Natural killer cell treated with Interleukin-12 subunit alpha and Interleukin-12 subunit beta and Interleukin-15 and Interleukin-18, amount 100 ng/mL, for 72 hours (primary cell): ENCODE measurements around the gene TCOF1. TPM values are rescaled to one million over a fixed set of nuclear protein-coding genes. Genes with fewer than 3 reads are reported as not detected.

ENCODE experiments used
- ATAC-seq, 2 donors: fragments of 150-1000 bp; cut with Tn5 transposase in 1 of 2; sonication (Bioruptor Pico), chemical (Tn5 transposase) in 1 of 2; 2 replicates each; pipeline ENCODE4 v1.10.0; 2021
- DNase-seq: peaks from one replicate; pipeline ENCODE4 v3.0.0; 2022; ENCODE audit warnings: low spot score
- H3K27ac Mint-ChIP-seq, 2 donors: 1 replicate in 1 of 2; 2 replicates in 1 of 2; pipeline ENCODE4 v1.8.0; 2022; ENCODE audit warnings: mixed read lengths in 2 of 2, mild to moderate bottlenecking in 1 of 2, moderate library complexity in 1 of 2
- H3K27me3 Mint-ChIP-seq, 2 donors: 1 replicate in 1 of 2; 2 replicates in 1 of 2; pipeline ENCODE4 v1.8.0; 2022; ENCODE audit warnings: mixed read lengths in 2 of 2
- H3K36me3 Mint-ChIP-seq: one replicate; pipeline ENCODE4 v1.8.0; 2022; ENCODE audit warnings: mixed read lengths
- H3K4me1 Mint-ChIP-seq, 2 donors: 1 replicate in 1 of 2; 2 replicates in 1 of 2; pipeline ENCODE4 v1.8.0; 2022; ENCODE audit warnings: low read depth in 2 of 2, mixed read lengths in 2 of 2, mild to moderate bottlenecking in 1 of 2
- H3K4me3 Mint-ChIP-seq: one replicate; pipeline ENCODE4 v1.8.0; 2022; ENCODE audit warnings: mixed read lengths
- H3K9me3 Mint-ChIP-seq: 2 replicates; pipeline ENCODE4 v1.8.0; 2022; ENCODE audit warnings: mixed read lengths
- total RNA-seq, 2 donors: library from RNA; stranded (reverse); gene quantifications; one replicate each; pipeline ENCODE4 v1.2.3, GENCODE V29; 2022

TCOF1 gene
- total RNA-seq, 2 donors from 2014 or later: 70.0 to 140 TPM

GRCh38 chr5:150317048-150318003 is 40.2 kb upstream of the TCOF1 start:
- no peak overlapping the region for H3K27ac Mint-ChIP-seq
- H3K9me3 Mint-ChIP-seq: no peaks in the 10 kb centered on the region
- H3K4me3 Mint-ChIP-seq: no peak overlapping the region
- peaks cover 5% of the 10 kb centered on the region in 2 donors for H3K4me1 Mint-ChIP-seq
- H3K36me3 Mint-ChIP-seq: no peaks in the 10 kb centered on the region
- peaks cover 6 to 11% of the 10 kb centered on the region in 2 donors for H3K27me3 Mint-ChIP-seq
- DNase-seq (no peak), ATAC-seq (peak; percentile 34 to 40)

DNA sequence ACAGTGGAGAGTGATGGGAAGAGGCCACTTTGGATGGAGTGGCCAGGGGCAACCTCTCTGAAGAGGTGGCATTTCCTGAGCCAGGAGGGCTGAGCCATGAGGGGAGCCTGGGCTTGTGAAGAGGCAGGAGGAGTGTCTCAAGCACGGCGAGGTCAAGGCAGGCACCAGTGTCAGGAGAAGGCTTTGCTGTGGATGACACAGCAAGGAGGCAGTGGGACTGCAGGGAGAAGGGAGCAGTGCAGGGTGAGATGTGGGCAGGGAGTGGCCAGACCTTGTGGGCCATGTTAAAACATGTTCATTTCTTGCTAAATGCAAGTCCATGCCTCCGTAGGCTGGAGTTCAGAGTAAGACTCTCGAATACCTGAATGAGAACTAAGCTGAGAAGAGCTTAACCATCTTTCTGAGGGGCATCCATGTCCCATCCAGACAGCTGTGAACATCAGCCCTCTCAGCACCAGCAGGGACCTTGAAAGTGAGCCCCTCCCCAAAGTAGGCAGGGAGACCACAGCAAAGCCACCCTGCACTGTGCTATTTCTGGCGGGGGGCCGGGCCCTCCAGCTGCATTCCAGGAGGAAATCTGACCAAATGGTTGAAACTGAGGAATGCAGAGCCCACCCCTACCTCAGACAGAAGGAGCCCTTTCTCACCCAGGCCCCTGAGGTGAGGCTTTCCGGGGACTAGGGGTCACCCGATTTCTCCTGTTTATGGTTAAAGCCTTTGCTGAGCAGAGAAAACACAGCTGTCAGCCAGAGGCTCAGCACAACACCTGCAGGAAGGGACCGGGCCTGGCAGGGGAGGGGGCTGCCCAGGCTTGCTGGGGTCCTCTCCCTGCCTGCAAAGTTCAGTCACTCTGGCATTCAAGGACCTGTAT is 38.6 kb upstream of the TCOF1 start:
- no peaks in the 10 kb centered on the region for H3K9me3 Mint-ChIP-seq
- H3K4me3 Mint-ChIP-seq: no peak overlapping the region
- H3K36me3 Mint-ChIP-seq: no peaks in the 10 kb centered on the region
- no peak overlapping the region for H3K27ac Mint-ChIP-seq
- peaks cover 6 to 11% of the 10 kb centered on the region in 2 donors for H3K27me3 Mint-ChIP-seq
- H3K4me1 Mint-ChIP-seq: peaks cover 5 to 9% of the 10 kb centered on the region in 2 donors
- DNase-seq (no peak), ATAC-seq (peak in 1 of 2 donors; percentile 7)

DNA sequence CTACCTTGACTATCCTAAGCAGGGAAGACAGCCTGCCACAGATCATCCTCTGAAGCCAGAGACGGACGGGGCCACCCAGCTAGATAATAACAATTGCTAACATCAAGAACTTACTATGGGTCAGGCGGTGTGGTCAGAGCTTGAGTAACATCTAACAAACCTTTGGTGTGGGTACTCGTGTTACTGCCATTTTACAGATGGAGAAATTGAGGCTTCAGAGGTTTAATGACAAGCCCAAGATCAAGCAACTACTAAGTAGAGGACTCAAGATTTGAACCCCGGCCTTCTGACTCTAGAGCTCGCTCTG is 38.1 kb upstream of the TCOF1 start:
- H3K4me1 Mint-ChIP-seq: peaks cover 5 to 9% of the 10 kb centered on the region in 2 donors
- peaks cover 6 to 11% of the 10 kb centered on the region in 2 donors for H3K27me3 Mint-ChIP-seq
- H3K36me3 Mint-ChIP-seq: no peaks in the 10 kb centered on the region
- ATAC-seq (no peak), DNase-seq (no peak)
- no peak overlapping the region for H3K27ac Mint-ChIP-seq
- H3K4me3 Mint-ChIP-seq: no peak overlapping the region
- no peaks in the 10 kb centered on the region for H3K9me3 Mint-ChIP-seq

GRCh38 chr5:150320044-150320613 is 37.4 kb upstream of the TCOF1 start:
- H3K9me3 Mint-ChIP-seq: no peaks in the 10 kb centered on the region
- no peak for ATAC-seq
- H3K36me3 Mint-ChIP-seq: no peaks in the 10 kb centered on the region
- H3K4me1 Mint-ChIP-seq: peaks cover 5 to 9% of the 10 kb centered on the region in 2 donors
- no peak overlapping the region for H3K4me3 Mint-ChIP-seq
- peak overlapping the region in 1 of 2 donors; percentile 11 for H3K27ac Mint-ChIP-seq
- DNase-seq: no peak
- H3K27me3 Mint-ChIP-seq: peaks cover 6 to 11% of the 10 kb centered on the region in 2 donors

GRCh38 chr5:150321211-150321610 is 36.3 kb upstream of the TCOF1 start:
- no peak overlapping the region for H3K4me3 Mint-ChIP-seq
- no peaks in the 10 kb centered on the region for H3K36me3 Mint-ChIP-seq
- peaks cover 6 to 11% of the 10 kb centered on the region in 2 donors for H3K27me3 Mint-ChIP-seq
- no peak for ATAC-seq
- peaks cover 5 to 9% of the 10 kb centered on the region in 2 donors for H3K4me1 Mint-ChIP-seq
- DNase-seq: no peak
- H3K9me3 Mint-ChIP-seq: no peaks in the 10 kb centered on the region
- H3K27ac Mint-ChIP-seq: no peak overlapping the region

GRCh38 chr5:150321784-150322183 is 35.7 kb upstream of the TCOF1 start:
- no peak for DNase-seq
- no peak for ATAC-seq
- Mint-ChIP-seq H3K36me3 (no peaks in the 10 kb centered on the region), H3K4me3 (no peak overlapping the region), H3K4me1 (peaks cover 5 to 9% of the 10 kb centered on the region in 2 donors), H3K27me3 (peaks cover 6 to 11% of the 10 kb centered on the region in 2 donors), H3K9me3 (no peaks in the 10 kb centered on the region), H3K27ac (no peak overlapping the region)

DNA sequence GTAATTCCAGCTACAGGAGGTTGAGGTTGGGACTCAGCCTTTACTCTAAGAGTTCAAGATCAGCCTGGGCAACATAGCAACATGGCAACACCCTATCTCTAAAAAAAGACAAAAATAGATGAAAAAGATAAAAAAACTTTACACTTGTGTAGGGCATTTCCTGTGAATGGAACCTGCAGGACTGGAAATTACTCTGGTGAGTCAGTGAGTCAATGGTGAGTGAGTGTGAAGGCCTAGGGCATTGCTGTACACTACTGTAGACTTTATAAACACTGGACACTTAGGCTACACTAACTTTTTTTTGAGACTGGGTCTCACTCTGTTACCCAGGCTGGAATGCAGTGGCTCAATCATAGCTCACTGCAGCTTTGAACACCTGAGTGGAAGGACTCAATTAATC is 35.3 kb upstream of the TCOF1 start:
- ATAC-seq (peak; percentile 31 to 61), DNase-seq (no peak)
- Mint-ChIP-seq H3K27me3 (peaks cover 6 to 11% of the 10 kb centered on the region in 2 donors), H3K36me3 (no peaks in the 10 kb centered on the region), H3K4me3 (no peak overlapping the region), H3K9me3 (no peaks in the 10 kb centered on the region), H3K27ac (no peak overlapping the region), H3K4me1 (peaks cover 5 to 9% of the 10 kb centered on the region in 2 donors)

DNA sequence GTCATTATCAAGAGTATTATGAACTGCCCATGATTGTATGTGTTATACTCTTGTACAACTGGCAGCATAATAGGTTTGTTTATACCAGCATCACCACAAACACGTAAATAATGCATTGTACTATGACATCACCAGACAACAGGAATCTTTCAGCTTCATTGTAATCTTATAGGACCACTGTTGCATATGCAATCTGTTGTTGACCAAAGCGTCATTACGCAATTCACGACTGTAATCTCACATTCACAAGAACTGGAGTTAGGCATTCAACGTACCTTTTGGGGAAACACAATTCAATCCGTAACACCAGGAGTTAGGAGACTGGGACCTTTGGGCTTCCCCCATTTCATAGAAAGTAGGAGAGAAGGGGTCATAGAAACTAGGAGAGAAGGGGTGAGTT is 34.4 kb upstream of the TCOF1 start:
- Mint-ChIP-seq H3K27me3 (peaks cover 5 to 7% of the 10 kb centered on the region in 2 donors), H3K9me3 (no peaks in the 10 kb centered on the region), H3K4me3 (no peak overlapping the region), H3K27ac (no peak overlapping the region), H3K4me1 (peaks cover 5 to 9% of the 10 kb centered on the region in 2 donors), H3K36me3 (no peaks in the 10 kb centered on the region)
- ATAC-seq (no peak), DNase-seq (no peak)

- no peak for ATAC-seq
- H3K27ac Mint-ChIP-seq: no peak overlapping the region
- no peaks in the 10 kb centered on the region for H3K9me3 Mint-ChIP-seq
- no peak for DNase-seq
- H3K36me3 Mint-ChIP-seq: no peaks in the 10 kb centered on the region
- H3K27me3 Mint-ChIP-seq: no peaks in the 10 kb centered on the region
- H3K4me3 Mint-ChIP-seq: no peak overlapping the region
- H3K4me1 Mint-ChIP-seq: peaks cover 5 to 9% of the 10 kb centered on the region in 2 donors
Observed at GRCh38 chr5:150323819-150324218, 33.7 kb upstream of the TCOF1 start.

DNA sequence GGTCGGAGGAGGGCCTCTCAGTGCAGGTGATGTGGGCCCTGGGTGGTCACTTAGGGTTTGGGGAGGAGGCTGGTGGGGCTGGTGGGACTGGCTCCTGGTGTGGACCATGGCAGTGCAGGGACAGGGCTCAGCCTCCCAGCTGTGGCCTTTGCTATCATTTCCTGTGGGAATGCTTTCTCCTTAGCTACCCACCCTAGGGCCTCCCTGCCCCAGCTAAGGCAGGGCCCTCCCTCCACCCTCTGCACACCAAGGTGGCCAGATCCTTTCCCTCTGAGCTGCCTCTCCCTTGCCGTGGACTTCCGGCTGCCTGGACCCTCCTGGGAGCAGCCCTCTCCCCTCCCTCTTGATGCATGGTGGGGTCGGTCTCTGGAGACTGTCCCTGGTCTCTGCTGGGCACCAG is 32.1 kb upstream of the TCOF1 start:
- DNase-seq (no peak), ATAC-seq (peak in 1 of 2 donors; percentile 41)
- H3K27me3 Mint-ChIP-seq: no peaks in the 10 kb centered on the region
- no peak overlapping the region for H3K4me3 Mint-ChIP-seq
- no peaks in the 10 kb centered on the region for H3K36me3 Mint-ChIP-seq
- peaks cover 5 to 9% of the 10 kb centered on the region in 2 donors for H3K4me1 Mint-ChIP-seq
- H3K27ac Mint-ChIP-seq: no peak overlapping the region
- H3K9me3 Mint-ChIP-seq: no peaks in the 10 kb centered on the region

DNA sequence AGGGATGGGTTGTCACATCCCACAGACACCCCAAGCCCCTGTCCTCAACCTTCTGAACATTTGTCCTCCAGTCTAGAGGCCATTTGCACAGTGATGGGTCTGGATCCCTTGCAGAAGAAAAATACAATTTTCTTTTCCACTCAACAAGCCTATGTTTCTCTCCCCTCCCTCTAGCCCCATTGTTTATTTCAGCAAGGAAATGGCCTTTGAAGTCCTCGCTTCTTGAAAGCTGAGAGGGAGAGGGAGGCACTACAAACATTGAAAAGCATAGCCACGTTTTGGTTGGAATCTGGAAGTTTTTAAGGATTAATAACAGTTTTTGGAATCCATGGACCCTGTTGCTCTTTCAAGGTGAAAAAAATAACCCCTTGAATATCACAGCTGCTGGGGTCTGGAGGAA is 30.8 kb upstream of the TCOF1 start:
- H3K27me3 Mint-ChIP-seq: no peaks in the 10 kb centered on the region

DNA sequence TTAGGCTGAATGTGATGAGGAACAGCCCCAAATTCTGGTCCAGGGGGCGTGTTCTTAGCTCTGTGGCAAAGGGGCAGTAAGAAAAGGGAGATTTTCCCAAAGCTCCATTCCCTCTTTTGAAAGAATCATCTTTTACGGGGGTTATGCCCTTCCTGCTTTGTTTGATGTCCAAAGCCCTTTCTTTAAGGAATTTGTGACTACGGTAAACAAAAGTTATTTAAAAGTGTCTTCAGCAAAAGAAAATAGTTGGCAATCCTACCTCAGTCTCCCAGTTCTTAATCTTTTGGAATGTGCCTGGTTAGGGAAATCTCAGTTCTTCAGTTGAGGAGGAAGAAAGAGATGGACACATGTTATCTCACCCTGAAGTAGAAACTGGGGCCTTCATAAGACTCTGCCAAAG is 30.4 kb upstream of the TCOF1 start:
- Mint-ChIP-seq H3K27me3 (no peaks in the 10 kb centered on the region), H3K36me3 (no peaks in the 10 kb centered on the region), H3K4me3 (no peak overlapping the region), H3K4me1 (peaks cover 0 to 3% of the 10 kb centered on the region in 2 donors), H3K9me3 (no peaks in the 10 kb centered on the region), H3K27ac (no peak overlapping the region)
- no peak for DNase-seq
- no peak for ATAC-seq

More for the DNA sequence above, 30.8 kb upstream of the TCOF1 start:
- Mint-ChIP-seq H3K27ac (no peak overlapping the region), H3K4me1 (peaks cover 4 to 7% of the 10 kb centered on the region in 2 donors), H3K36me3 (no peaks in the 10 kb centered on the region), H3K9me3 (no peaks in the 10 kb centered on the region), H3K4me3 (no peak overlapping the region)
- DNase-seq (no peak), ATAC-seq (no peak)

DNA sequence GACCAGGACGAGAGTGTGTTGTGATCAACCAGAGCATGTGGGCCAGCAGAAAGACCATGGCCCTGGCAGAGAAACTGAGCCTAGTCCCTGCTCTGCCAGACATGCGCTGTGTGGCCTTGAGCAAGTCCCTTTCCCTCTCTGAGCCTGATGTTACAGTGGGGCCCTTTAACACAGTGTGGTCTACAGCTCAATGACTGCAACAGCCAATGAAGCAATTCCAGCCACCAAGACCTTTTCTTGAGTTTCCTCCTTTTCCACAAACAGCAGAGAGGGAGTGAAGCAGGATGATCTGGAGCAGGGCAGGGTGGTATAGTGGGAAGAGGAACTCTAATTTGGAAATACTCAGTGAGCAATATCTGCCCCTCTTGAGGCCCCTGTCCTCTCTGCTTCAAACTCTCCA is 29.0 kb upstream of the TCOF1 start:
- no peaks in the 10 kb centered on the region for H3K4me1 Mint-ChIP-seq
- no peak for ATAC-seq
- H3K36me3 Mint-ChIP-seq: no peaks in the 10 kb centered on the region
- no peaks in the 10 kb centered on the region for H3K27me3 Mint-ChIP-seq
- H3K27ac Mint-ChIP-seq: no peak overlapping the region
- H3K4me3 Mint-ChIP-seq: no peak overlapping the region
- DNase-seq: no peak
- H3K9me3 Mint-ChIP-seq: no peaks in the 10 kb centered on the region
